Liver (tissue), 9 donors: Measurements from ENCODE around the gene CD101. TPM values are rescaled to one million over a fixed set of nuclear protein-coding genes. Genes with fewer than 3 reads are reported as not detected.

Experiments
- DNase-seq: peaks from one replicate; pipeline ENCODE4 v3.0.0-alpha.2; 2017; ENCODE audit warnings: low spot score
- H3K27ac ChIP-seq, 2 donors: one replicate each; pipeline ENCODE4 v1.7.0; 2013; ENCODE audit warnings: inconsistent platforms in 2 of 2, low read length in 2 of 2, control low read depth in 1 of 2, low read depth in 1 of 2, mild to moderate bottlenecking in 1 of 2
- H3K27me3 ChIP-seq, 4 donors: one replicate each; pipeline versions ENCODE4 v1.6.1 to v1.7.0; 2013; ENCODE audit warnings: low read length in 3 of 4, inconsistent platforms in 1 of 4, mild to moderate bottlenecking in 1 of 4, moderate library complexity in 1 of 4; ENCODE audit not compliant: control insufficient read depth in 4 of 4, insufficient read depth in 4 of 4
- H3K36me3 ChIP-seq, 4 donors: one replicate each; pipeline versions ENCODE4 v1.6.1 to v1.7.0; 2013; ENCODE audit warnings: low read length in 3 of 4, mild to moderate bottlenecking in 3 of 4, low read depth in 1 of 4, moderate library complexity in 1 of 4; ENCODE audit not compliant: control insufficient read depth in 4 of 4, insufficient read depth in 3 of 4
- H3K4me1 ChIP-seq, 4 donors: one replicate each; pipeline versions ENCODE4 v1.6.1 to v1.7.0; 2013; ENCODE audit warnings: low read length in 3 of 4, mild to moderate bottlenecking in 3 of 4, moderate library complexity in 1 of 4; ENCODE audit not compliant: control insufficient read depth in 4 of 4, insufficient read depth in 4 of 4
- H3K4me3 ChIP-seq, 3 donors: one replicate each; pipeline versions ENCODE4 v1.6.1 to v1.7.0; 2013; ENCODE audit warnings: low read length in 3 of 3, control low read depth in 1 of 3, low read depth in 1 of 3, mild to moderate bottlenecking in 1 of 3
- H3K9ac ChIP-seq, 2 donors: one replicate each; pipeline ENCODE4 v1.7.0; 2013; ENCODE audit warnings: low read length in 2 of 2, mild to moderate bottlenecking in 2 of 2, moderate library complexity in 2 of 2, control low read depth in 1 of 2, low read depth in 1 of 2
- H3K9me3 ChIP-seq, 4 donors: one replicate each; pipeline versions ENCODE4 v1.6.1 to v1.7.0; 2013; ENCODE audit warnings: low read length in 3 of 4; ENCODE audit not compliant: control insufficient read depth in 4 of 4
- EGR1 ChIP-seq, 2 donors: IDR thresholded peaks; 2 replicates each; pipeline ENCODE4 v1.6.1; 2016 to 2018; ENCODE audit warnings: antibody characterized with exemption in 2 of 2, low read depth in 2 of 2
- FOXA1 ChIP-seq: IDR thresholded peaks from 2 replicates; pipeline ENCODE4 v1.6.1; 2016; ENCODE audit warnings: antibody characterized with exemption
- FOXA2 ChIP-seq: IDR thresholded peaks from 2 replicates; pipeline ENCODE4 v1.6.1; 2016; ENCODE audit warnings: antibody characterized with exemption
- HNF4G ChIP-seq: IDR thresholded peaks from 2 replicates; pipeline ENCODE4 v1.6.1; 2016; ENCODE audit warnings: antibody characterized with exemption
- JUND ChIP-seq, 2 donors: IDR thresholded peaks; 2 replicates each; pipeline ENCODE4 v1.6.1; 2016; ENCODE audit warnings: antibody characterized with exemption in 2 of 2
- NR2F2 ChIP-seq: IDR thresholded peaks from 2 replicates; pipeline ENCODE4 v1.6.1; 2016; ENCODE audit warnings: antibody characterized with exemption
- RAD21 ChIP-seq, 2 donors: IDR thresholded peaks; 2 replicates each; pipeline ENCODE4 v1.6.1; 2016; ENCODE audit warnings: antibody characterized with exemption in 2 of 2, mild to moderate bottlenecking in 2 of 2
- RXRA ChIP-seq, 2 donors: IDR thresholded peaks; 2 replicates each; pipeline ENCODE4 v1.6.1; 2017 to 2018; ENCODE audit warnings: antibody characterized with exemption in 2 of 2, mild to moderate bottlenecking in 1 of 2
- TAF1 ChIP-seq: conservative IDR thresholded peaks from 2 replicates; pipeline ENCODE4 v1.6.1; 2016; ENCODE audit warnings: antibody characterized with exemption, mild to moderate bottlenecking
- whole genome bisulfite sequencing: extraction: QIAGEN DNeasy Blood & Tissue Kit; methylation state at CpG from one replicate; pipeline ENCODE4 v1.1.7; 2013; 5-methylcytosine and 5-hydroxymethylcytosine counted together
- polyA plus RNA-seq, 2 donors: library from polyadenylated mRNA; stranded (reverse) in 1 of 2; unstranded in 1 of 2; fragments of 200-250 nt in 1 of 2; fragments of >200 nt in 1 of 2; fragmentation: Nextera tagmentation in 1 of 2; extraction: Ambion mirVana in 1 of 2; gene quantifications; one replicate each; pipeline versions ENCODE4 v1.2.1 to v1.2.3, GENCODE V29; 2013 to 2015
- total RNA-seq, 2 donors: library from RNA; depleted of rRNA; stranded (reverse); fragments of >200 nt; gene quantifications; one replicate each; pipeline ENCODE4 v1.2.3, GENCODE V29; 2014
- TF ChIP-seq, protein P1 (sequence below): IDR thresholded peaks from 2 replicates; pipeline ENCODE4 v1.6.1; 2016; ENCODE audit warnings: antibody characterized with exemption, mild to moderate bottlenecking
- TF ChIP-seq, protein P2 (sequence below): IDR thresholded peaks from 2 replicates; pipeline ENCODE4 v1.6.1; 2016; ENCODE audit warnings: antibody characterized with exemption
- TF ChIP-seq, protein P3 (sequence below): IDR thresholded peaks from 2 replicates; pipeline ENCODE4 v1.6.1; 2016; ENCODE audit warnings: antibody characterized with exemption
- TF ChIP-seq, protein P4 (sequence below): IDR thresholded peaks from 2 replicates; pipeline ENCODE4 v1.6.1; 2016; ENCODE audit warnings: antibody characterized with exemption
- donor health status: healthy.
- donor health status: healthy.
- donor health status: healthy.
- donor health status: healthy.
- donor health status: healthy.

Gene CD101
- total and polyA plus RNA-seq, 4 donors: 0.24 to 2.0 (median 0.65) TPM

DNA sequence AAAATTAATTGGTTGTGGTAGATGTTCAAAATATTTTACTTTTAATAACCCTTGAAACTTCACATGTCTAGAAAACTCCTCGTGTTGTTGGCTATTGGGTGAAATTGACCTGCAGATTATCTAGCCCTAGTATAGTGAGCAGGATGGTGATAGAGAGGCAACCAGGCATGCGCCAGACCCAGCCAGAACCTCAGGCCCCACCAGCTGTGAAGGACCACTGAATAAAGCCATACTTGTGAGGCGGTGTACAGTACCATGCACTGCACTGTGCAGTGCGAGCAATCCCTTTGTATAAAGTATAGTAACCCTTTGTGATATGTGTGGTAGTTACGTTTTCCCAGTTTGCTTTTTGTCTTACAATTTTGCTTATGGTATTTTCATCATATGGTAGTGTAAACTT, 67.0 kb downstream of the CD101 start (continued):
- TF ChIP-seq, protein P1, sequence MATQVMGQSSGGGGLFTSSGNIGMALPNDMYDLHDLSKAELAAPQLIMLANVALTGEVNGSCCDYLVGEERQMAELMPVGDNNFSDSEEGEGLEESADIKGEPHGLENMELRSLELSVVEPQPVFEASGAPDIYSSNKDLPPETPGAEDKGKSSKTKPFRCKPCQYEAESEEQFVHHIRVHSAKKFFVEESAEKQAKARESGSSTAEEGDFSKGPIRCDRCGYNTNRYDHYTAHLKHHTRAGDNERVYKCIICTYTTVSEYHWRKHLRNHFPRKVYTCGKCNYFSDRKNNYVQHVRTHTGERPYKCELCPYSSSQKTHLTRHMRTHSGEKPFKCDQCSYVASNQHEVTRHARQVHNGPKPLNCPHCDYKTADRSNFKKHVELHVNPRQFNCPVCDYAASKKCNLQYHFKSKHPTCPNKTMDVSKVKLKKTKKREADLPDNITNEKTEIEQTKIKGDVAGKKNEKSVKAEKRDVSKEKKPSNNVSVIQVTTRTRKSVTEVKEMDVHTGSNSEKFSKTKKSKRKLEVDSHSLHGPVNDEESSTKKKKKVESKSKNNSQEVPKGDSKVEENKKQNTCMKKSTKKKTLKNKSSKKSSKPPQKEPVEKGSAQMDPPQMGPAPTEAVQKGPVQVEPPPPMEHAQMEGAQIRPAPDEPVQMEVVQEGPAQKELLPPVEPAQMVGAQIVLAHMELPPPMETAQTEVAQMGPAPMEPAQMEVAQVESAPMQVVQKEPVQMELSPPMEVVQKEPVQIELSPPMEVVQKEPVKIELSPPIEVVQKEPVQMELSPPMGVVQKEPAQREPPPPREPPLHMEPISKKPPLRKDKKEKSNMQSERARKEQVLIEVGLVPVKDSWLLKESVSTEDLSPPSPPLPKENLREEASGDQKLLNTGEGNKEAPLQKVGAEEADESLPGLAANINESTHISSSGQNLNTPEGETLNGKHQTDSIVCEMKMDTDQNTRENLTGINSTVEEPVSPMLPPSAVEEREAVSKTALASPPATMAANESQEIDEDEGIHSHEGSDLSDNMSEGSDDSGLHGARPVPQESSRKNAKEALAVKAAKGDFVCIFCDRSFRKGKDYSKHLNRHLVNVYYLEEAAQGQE: no peak
- no peak for TF ChIP-seq NR2F2
- no peak for TF ChIP-seq RXRA (IDR thresholded peaks at IDR 0.05)
- TF ChIP-seq, protein P2, sequence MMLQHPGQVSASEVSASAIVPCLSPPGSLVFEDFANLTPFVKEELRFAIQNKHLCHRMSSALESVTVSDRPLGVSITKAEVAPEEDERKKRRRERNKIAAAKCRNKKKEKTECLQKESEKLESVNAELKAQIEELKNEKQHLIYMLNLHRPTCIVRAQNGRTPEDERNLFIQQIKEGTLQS: no peak
- TF ChIP-seq, protein P3, sequence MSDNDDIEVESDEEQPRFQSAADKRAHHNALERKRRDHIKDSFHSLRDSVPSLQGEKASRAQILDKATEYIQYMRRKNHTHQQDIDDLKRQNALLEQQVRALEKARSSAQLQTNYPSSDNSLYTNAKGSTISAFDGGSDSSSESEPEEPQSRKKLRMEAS: no peak
- no peak for TF ChIP-seq JUND (IDR thresholded peaks at IDR 0.05)
- no peak for TF ChIP-seq FOXA2

DNA sequence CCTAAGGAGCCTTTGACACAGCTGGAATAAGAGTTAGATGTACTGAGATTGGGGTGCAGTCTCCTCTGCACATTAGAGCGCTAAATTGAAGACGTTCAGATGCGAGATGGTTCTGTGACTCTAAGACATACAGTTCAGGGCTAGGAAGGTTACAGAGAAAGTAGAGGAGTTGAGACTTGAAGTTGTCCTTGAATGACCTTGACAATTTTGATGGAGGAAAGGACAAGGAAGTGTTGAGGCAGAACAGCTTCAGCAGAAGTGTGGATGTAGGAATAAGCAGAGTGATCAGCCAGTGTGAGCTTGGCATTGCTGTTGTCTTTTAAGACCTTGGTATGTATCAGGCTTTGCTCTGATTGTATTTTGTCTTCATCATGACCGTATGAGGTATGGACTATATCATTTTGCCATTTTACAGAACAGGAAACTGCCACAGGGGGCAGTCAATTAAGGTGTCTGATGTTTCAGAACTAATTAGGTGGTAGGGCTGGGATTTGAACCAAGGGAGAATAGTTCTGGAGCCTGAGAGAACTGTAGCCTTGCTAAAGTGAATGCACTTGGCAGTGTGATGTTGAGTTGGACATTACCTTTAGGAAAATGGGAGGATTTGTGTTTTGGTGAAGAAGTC, 67.8 kb downstream of the CD101 start:
- H3K27me3 ChIP-seq: no peaks in the 10 kb centered on the region
- H3K9ac ChIP-seq: no peak overlapping the region
- H3K9me3 ChIP-seq: no peaks in the 10 kb centered on the region
- no peaks in the 10 kb centered on the region for H3K36me3 ChIP-seq
- WGBS: 94% methylated on average over 4 of the region's 4 CpGs
- TF ChIP-seq RXRA (IDR thresholded peaks at IDR 0.05): no peak
- no peak for TF ChIP-seq EGR1 (IDR thresholded peaks at IDR 0.05; ENCODE audit: low read depth in 2 of 2)
- no peak for TF ChIP-seq TAF1
- TF ChIP-seq JUND (IDR thresholded peaks at IDR 0.05): no peak
- TF ChIP-seq, protein P3: no peak
- TF ChIP-seq HNF4G: no peak
- TF ChIP-seq, protein P4, sequence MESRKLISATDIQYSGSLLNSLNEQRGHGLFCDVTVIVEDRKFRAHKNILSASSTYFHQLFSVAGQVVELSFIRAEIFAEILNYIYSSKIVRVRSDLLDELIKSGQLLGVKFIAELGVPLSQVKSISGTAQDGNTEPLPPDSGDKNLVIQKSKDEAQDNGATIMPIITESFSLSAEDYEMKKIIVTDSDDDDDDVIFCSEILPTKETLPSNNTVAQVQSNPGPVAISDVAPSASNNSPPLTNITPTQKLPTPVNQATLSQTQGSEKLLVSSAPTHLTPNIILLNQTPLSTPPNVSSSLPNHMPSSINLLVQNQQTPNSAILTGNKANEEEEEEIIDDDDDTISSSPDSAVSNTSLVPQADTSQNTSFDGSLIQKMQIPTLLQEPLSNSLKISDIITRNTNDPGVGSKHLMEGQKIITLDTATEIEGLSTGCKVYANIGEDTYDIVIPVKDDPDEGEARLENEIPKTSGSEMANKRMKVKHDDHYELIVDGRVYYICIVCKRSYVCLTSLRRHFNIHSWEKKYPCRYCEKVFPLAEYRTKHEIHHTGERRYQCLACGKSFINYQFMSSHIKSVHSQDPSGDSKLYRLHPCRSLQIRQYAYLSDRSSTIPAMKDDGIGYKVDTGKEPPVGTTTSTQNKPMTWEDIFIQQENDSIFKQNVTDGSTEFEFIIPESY: no peak
- TF ChIP-seq FOXA1: no peak
- H3K4me3 ChIP-seq: no peak overlapping the region
- no peak overlapping the region for H3K27ac ChIP-seq
- no peak for DNase-seq
- H3K4me1 ChIP-seq: no peaks in the 10 kb centered on the region

DNA sequence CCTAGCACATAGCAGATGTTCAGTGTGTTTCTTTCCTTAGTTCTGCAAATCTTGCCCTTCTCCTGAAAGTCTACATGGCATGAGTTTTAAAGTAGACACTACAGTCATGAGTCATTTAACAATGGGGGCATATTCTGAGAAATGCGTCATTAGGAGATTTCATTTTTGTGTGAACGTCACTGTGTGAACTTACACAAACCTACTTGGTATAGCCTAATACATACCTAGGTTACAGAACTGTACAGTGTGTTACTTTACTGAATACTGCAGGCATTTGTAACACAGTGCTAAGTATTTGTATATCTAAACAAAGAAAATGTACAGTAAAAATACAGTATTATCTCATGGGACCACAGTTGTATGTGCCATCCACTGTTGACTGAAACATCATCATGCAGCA, 68.6 kb downstream of the CD101 start:
- Histone ChIP-seq H3K9ac (no peak overlapping the region), H3K27me3 (no peaks in the 10 kb centered on the region), H3K27ac (no peak overlapping the region), H3K9me3 (no peaks in the 10 kb centered on the region), H3K4me3 (no peak overlapping the region), H3K4me1 (no peaks in the 10 kb centered on the region), H3K36me3 (peaks cover 0 to 5% (median under 1%) of the 10 kb centered on the region in 4 donors)
- WGBS: 88% methylated on average over 2 of the region's 2 CpGs
- TF ChIP-seq, protein P3: no peak
- TF ChIP-seq TAF1 (no peak), RAD21 (IDR thresholded peaks at IDR 0.05) (no peak)
- DNase-seq: no peak
